HEK293 (cell line): ENCODE measurements around the gene NF2.

ENCODE experiments used
- GLIS1 ChIP-seq: fragments of 450-650 bp; formaldehyde crosslinking; IDR thresholded peaks from 2 replicates; pipeline ENCODE4 v1.5.1; 2016; ENCODE audit warnings: missing biosample characterization, missing genetic modification characterization
- KLF1 ChIP-seq: fragments of 450-650 bp; formaldehyde crosslinking; IDR thresholded peaks from 2 replicates; pipeline ENCODE4 v1.5.1; 2016; ENCODE audit warnings: missing biosample characterization, missing genetic modification characterization
- KLF17 ChIP-seq: fragments of 450-650 bp; formaldehyde crosslinking; IDR thresholded peaks from 2 replicates; pipeline ENCODE4 v1.5.1; 2016; ENCODE audit warnings: missing biosample characterization, missing genetic modification characterization
- OSR2 ChIP-seq: fragments of 450-650 bp; formaldehyde crosslinking; IDR thresholded peaks from 2 replicates; pipeline ENCODE4 v1.5.1; 2016; ENCODE audit warnings: missing biosample characterization, missing genetic modification characterization
- PATZ1 ChIP-seq: fragments of 450-650 bp; formaldehyde crosslinking; IDR thresholded peaks from 2 replicates; pipeline ENCODE4 v1.5.1; 2016; ENCODE audit warnings: missing biosample characterization, missing genetic modification characterization
- RBAK ChIP-seq: fragments of 450-650 bp; formaldehyde crosslinking; IDR thresholded peaks from 2 replicates; pipeline ENCODE4 v1.5.1; 2016; ENCODE audit warnings: missing biosample characterization, missing genetic modification characterization
- ZBTB20 ChIP-seq: fragments of 450-650 bp; formaldehyde crosslinking; IDR thresholded peaks from 2 replicates; pipeline ENCODE4 v1.5.1; 2016; ENCODE audit warnings: missing biosample characterization, missing genetic modification characterization
- ZBTB48 ChIP-seq: fragments of 450-650 bp; formaldehyde crosslinking; IDR thresholded peaks from 2 replicates; pipeline ENCODE4 v1.5.1; 2016; ENCODE audit warnings: missing biosample characterization, missing genetic modification characterization
- ZEB2 ChIP-seq: fragments of 450-650 bp; formaldehyde crosslinking; IDR thresholded peaks from 2 replicates; pipeline ENCODE4 v1.5.1; 2016; ENCODE audit warnings: missing biosample characterization, missing genetic modification characterization
- ZNF133 ChIP-seq: fragments of 450-650 bp; formaldehyde crosslinking; IDR thresholded peaks from 2 replicates; pipeline ENCODE4 v1.5.1; 2016; ENCODE audit warnings: missing biosample characterization, missing genetic modification characterization
- ZNF140 ChIP-seq: fragments of 450-650 bp; formaldehyde crosslinking; IDR thresholded peaks from 2 replicates; pipeline ENCODE4 v1.5.1; 2016; ENCODE audit warnings: missing biosample characterization, missing genetic modification characterization
- ZNF184 ChIP-seq: fragments of 450-650 bp; IDR thresholded peaks from 2 replicates; pipeline ENCODE4 v1.5.1; 2018; ENCODE audit warnings: missing biosample characterization, mild to moderate bottlenecking, missing genetic modification characterization
- ZNF248 ChIP-seq: fragments of 450-650 bp; formaldehyde crosslinking; IDR thresholded peaks from 2 replicates; pipeline ENCODE4 v1.5.1; 2017; ENCODE audit warnings: missing biosample characterization, missing genetic modification characterization
- ZNF274 ChIP-seq, 2 experiments: fragments of 200-500 bp in 1 of 2; fragments of 450-650 bp in 1 of 2; sonication (Bioruptor generic) in 1 of 2; formaldehyde crosslinking in 1 of 2; IDR thresholded peaks; 2 replicates each; pipeline versions ENCODE4 v1.5.1 to v1.6.1; 2014 to 2016; ENCODE audit warnings: borderline replicate concordance in 1 of 2, inconsistent platforms in 1 of 2, low read length in 1 of 2, missing biosample characterization in 1 of 2, missing genetic modification characterization in 1 of 2
- ZNF354C ChIP-seq: fragments of 450-650 bp; formaldehyde crosslinking; IDR thresholded peaks from 2 replicates; pipeline ENCODE4 v1.5.1; 2016; ENCODE audit warnings: missing biosample characterization, missing genetic modification characterization, low read depth, borderline replicate concordance
- ZNF394 ChIP-seq: fragments of 450-650 bp; formaldehyde crosslinking; IDR thresholded peaks from 2 replicates; pipeline ENCODE4 v1.5.1; 2016; ENCODE audit warnings: missing biosample characterization, missing genetic modification characterization, mild to moderate bottlenecking, moderate library complexity, borderline replicate concordance
- ZNF423 ChIP-seq: fragments of 450-650 bp; formaldehyde crosslinking; IDR thresholded peaks from 2 replicates; pipeline ENCODE4 v1.5.1; 2016; ENCODE audit warnings: missing biosample characterization, missing genetic modification characterization
- ZNF433 ChIP-seq: fragments of 450-650 bp; formaldehyde crosslinking; IDR thresholded peaks from 2 replicates; pipeline ENCODE4 v1.5.1; 2016; ENCODE audit warnings: missing biosample characterization, missing genetic modification characterization, low read depth
- ZNF513 ChIP-seq: fragments of 450-650 bp; IDR thresholded peaks from 2 replicates; pipeline ENCODE4 v1.5.1; 2018; ENCODE audit warnings: missing biosample characterization, missing genetic modification characterization
- ZNF518A ChIP-seq: fragments of 450-650 bp; formaldehyde crosslinking; conservative IDR thresholded peaks from 2 replicates; pipeline ENCODE4 v1.5.1; 2016; ENCODE audit warnings: low read depth, missing biosample characterization, missing genetic modification characterization
- ZNF544 ChIP-seq: fragments of 450-650 bp; formaldehyde crosslinking; IDR thresholded peaks from 2 replicates; pipeline ENCODE4 v1.5.0; 2017; ENCODE audit warnings: missing biosample characterization, missing genetic modification characterization
- ZNF580 ChIP-seq: fragments of 450-650 bp; formaldehyde crosslinking; IDR thresholded peaks from 2 replicates; pipeline ENCODE4 v1.5.1; 2016; ENCODE audit warnings: missing biosample characterization, missing genetic modification characterization
- ZNF621 ChIP-seq: fragments of 450-650 bp; formaldehyde crosslinking; IDR thresholded peaks from 2 replicates; pipeline ENCODE4 v1.5.1; 2017; ENCODE audit warnings: missing biosample characterization, missing genetic modification characterization
- ZNF623 ChIP-seq: fragments of 450-650 bp; formaldehyde crosslinking; IDR thresholded peaks from 2 replicates; pipeline ENCODE4 v1.5.1; 2016; ENCODE audit warnings: missing biosample characterization, missing genetic modification characterization
- ZNF76 ChIP-seq: fragments of 450-650 bp; formaldehyde crosslinking; IDR thresholded peaks from 2 replicates; pipeline ENCODE4; 2016; ENCODE audit warnings: low read depth, missing biosample characterization, missing genetic modification characterization, borderline replicate concordance
- ZSCAN16 ChIP-seq: fragments of 450-650 bp; formaldehyde crosslinking; IDR thresholded peaks from 2 replicates; pipeline ENCODE4 v1.5.1; 2016; ENCODE audit warnings: missing biosample characterization, missing genetic modification characterization
- ZSCAN18 ChIP-seq: fragments of 450-650 bp; formaldehyde crosslinking; IDR thresholded peaks from 2 replicates; pipeline ENCODE4 v1.5.1; 2016; ENCODE audit warnings: missing biosample characterization, missing genetic modification characterization
- ZSCAN23 ChIP-seq: fragments of 450-650 bp; formaldehyde crosslinking; IDR thresholded peaks from 2 replicates; pipeline ENCODE4 v1.5.1; 2016; ENCODE audit warnings: missing biosample characterization, missing genetic modification characterization

NF2 gene

GRCh38 chr22:29733362-29734201, 130.1 kb downstream of the NF2 start (continued):
- TF ChIP-seq PATZ1 (tag by site-specific recombination) (peak; percentile 23; the same call in 1 of the 2 replicates), KLF1 (tag by site-specific recombination) (no peak), ZSCAN23 (no peak), ZSCAN16 (tag by site-specific recombination) (no peak), KLF17 (tag by site-specific recombination) (no peak), ZNF133 (tag by site-specific recombination) (no peak), ZNF621 (tag by site-specific recombination) (no peak), ZBTB48 (tag by site-specific recombination) (peak; percentile 53; the same call in 1 of the 2 replicates), ZNF248 (tag by site-specific recombination) (no peak), ZNF354C (no peak), ZNF518A (tag by site-specific recombination) (no peak), ZNF580 (tag by site-specific recombination) (no peak), ZNF513 (no peak), ZEB2 (no peak), ZNF433 (tag by site-specific recombination) (no peak), ZBTB20 (tag by site-specific recombination) (peak; percentile 35; the same call in 1 of the 2 replicates), ZNF76 (no peak), ZNF140 (tag by site-specific recombination) (no peak), ZNF184 (no peak), GLIS1 (peak; percentile 39; the same call in 1 of the 2 replicates), ZNF423 (tag by site-specific recombination) (0 out of 2 replicates have a peak, but pooled peaks have one; percentile 21), ZNF394 (tag by site-specific recombination) (no peak), RBAK (tag by site-specific recombination) (no peak), ZSCAN18 (tag by site-specific recombination) (no peak), ZNF544 (tag by site-specific recombination) (peak; percentile 60; the same call in 1 of the 2 replicates), OSR2 (tag by site-specific recombination) (no peak), ZNF623 (no peak), ZNF274 (IDR thresholded peaks at IDR 0.05; ENCODE audit: low read length) (no peak), ZNF274 (tag by site-specific recombination; IDR thresholded peaks at IDR 0.05; ENCODE audit: borderline replicate concordance) (no peak)
